GM12873 (cell line): ENCODE results near the gene HERPUD1.

Experiments used
- TF ChIP-seq, protein P1 (sequence below): IDR thresholded peaks from 2 replicates; pipeline ENCODE4 v1.5.1; 2012; ENCODE audit warnings: low read depth, mild to moderate bottlenecking, moderate library complexity, low read length, control low read depth; ENCODE audit not compliant: insufficient read depth; ENCODE audit errors: missing control alignments

HERPUD1 gene

DNA sequence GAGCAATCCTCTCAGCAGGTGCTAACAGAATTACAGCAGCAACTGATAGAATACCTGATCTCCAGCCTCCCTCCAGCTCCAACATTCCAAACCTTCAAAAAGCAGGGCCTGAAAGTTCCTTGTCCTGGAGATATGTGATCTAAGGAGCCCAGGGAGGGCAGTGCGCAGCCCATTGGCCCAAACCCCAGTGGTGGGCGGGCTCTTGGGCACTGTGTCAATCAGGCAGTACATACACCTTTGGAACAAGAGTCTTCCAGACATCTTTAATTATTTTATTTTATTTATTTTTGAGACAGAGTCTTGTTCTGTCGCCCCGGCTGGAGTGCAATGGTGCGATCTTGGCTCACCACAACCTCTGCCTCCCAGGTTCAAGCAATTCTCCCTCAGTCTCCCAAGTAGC is 42.7 kb upstream of the HERPUD1 start:
- TF ChIP-seq, protein P1, sequence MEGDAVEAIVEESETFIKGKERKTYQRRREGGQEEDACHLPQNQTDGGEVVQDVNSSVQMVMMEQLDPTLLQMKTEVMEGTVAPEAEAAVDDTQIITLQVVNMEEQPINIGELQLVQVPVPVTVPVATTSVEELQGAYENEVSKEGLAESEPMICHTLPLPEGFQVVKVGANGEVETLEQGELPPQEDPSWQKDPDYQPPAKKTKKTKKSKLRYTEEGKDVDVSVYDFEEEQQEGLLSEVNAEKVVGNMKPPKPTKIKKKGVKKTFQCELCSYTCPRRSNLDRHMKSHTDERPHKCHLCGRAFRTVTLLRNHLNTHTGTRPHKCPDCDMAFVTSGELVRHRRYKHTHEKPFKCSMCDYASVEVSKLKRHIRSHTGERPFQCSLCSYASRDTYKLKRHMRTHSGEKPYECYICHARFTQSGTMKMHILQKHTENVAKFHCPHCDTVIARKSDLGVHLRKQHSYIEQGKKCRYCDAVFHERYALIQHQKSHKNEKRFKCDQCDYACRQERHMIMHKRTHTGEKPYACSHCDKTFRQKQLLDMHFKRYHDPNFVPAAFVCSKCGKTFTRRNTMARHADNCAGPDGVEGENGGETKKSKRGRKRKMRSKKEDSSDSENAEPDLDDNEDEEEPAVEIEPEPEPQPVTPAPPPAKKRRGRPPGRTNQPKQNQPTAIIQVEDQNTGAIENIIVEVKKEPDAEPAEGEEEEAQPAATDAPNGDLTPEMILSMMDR: no peak

DNA sequence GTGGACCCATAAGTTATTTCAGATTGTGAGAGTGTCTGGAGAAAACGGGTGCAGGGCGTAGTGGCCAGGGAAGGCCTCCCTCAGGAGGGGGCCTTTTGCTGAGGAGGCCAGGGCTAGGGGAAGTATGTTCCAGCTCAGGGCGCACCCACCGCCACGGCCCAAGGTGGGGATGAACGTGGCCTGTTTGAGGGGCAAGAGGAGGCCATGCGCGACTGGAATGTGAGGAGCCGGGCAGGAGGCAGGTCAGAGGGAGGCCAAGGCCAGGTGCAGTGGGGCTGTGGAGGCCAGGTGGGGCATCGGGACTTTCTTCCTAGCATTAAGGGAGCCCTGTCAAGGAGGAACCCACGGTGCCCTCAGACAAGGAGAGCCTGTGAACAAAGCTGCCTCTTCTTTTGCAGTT is 40.3 kb upstream of the HERPUD1 start:
- TF ChIP-seq, protein P1: no peak

DNA sequence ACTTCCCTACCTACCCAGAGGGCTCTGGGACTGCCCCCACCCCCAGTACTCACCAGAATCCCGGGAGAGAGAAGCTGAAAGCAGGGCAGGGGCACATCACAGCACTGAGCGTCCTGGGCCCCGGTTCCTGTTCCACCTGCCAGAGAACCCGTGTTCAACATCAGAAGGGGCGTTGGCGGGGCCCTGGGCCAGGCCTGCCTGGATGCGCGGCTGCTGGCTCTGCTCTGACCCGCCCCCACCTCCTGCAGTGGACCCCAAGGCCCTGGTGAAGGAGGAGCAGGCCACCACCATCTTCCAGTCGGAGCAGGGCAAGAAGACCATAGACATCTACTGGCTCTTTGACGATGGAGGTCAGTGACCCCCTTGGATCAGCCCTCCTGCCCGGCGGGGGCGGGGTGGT is 39.2 kb upstream of the HERPUD1 start:
- TF ChIP-seq, protein P1: no peak

DNA sequence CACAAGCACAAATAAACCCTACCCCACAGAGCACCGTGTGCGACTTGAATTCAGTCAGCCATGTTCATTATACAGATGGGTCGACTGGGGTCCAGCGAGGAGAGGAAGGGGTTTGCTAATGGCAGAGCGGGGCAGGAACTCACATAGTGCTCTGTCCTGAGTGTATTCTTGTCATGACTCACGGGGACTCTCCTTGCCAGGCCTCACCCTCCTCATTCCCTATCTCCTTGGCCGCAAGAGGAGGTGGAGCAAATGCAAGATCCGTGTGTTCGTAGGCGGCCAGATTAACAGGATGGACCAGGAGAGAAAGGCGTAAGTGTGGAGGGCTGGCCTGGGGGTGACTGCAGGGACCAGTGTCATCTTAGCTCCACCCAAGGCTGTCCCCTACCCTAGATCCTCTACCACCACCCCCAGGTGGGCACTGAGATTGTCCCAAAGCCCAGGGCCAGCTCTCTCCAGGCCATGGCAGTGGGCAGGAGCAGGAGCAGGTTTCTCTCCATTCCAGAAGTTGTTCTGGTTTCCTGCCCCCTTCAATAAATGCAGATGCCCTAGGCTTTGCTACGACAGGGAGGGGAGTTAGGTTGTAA is 37.5 kb upstream of the HERPUD1 start:
- TF ChIP-seq, protein P1: no peak

DNA sequence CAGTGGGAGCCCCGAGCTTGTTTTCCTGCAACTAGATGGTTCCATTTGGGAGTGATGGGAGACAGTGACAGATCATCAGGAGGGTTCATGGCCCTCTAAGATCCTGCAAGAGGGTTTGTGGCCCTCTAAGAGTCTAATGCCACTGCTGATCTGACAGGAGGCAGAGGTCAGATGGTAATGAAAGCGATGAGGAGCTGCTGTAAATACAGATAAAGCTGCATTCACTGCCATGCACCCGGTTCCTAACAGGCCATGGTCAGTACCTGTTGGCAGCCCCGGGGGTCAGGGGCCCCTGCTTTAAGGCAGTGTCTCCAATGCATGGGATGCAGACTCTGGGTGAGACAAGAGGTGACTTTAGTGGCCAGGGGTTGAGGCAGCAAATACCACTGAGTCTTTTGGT is 36.1 kb upstream of the HERPUD1 start:
- TF ChIP-seq, protein P1: no peak

DNA sequence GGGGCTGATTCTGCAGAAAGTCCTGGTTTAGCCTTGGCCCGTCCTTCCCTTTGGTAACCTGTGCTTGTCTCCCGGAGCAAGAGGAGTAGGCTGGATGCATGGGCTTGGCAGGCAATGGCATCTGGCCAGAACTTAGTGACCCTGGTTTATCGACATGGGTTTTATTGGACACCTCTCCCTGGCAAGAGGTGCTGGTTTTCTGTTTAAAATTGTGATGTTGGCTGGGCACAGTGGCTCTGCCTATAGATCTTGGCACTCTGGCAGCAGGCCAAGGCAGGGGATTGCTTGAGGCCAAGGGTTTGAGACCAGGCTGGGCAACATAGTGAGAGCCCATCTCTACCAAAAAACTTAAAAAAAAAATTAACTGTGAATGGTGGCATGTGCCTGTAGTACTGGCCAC is 35.7 kb upstream of the HERPUD1 start:
- TF ChIP-seq, protein P1: no peak

DNA sequence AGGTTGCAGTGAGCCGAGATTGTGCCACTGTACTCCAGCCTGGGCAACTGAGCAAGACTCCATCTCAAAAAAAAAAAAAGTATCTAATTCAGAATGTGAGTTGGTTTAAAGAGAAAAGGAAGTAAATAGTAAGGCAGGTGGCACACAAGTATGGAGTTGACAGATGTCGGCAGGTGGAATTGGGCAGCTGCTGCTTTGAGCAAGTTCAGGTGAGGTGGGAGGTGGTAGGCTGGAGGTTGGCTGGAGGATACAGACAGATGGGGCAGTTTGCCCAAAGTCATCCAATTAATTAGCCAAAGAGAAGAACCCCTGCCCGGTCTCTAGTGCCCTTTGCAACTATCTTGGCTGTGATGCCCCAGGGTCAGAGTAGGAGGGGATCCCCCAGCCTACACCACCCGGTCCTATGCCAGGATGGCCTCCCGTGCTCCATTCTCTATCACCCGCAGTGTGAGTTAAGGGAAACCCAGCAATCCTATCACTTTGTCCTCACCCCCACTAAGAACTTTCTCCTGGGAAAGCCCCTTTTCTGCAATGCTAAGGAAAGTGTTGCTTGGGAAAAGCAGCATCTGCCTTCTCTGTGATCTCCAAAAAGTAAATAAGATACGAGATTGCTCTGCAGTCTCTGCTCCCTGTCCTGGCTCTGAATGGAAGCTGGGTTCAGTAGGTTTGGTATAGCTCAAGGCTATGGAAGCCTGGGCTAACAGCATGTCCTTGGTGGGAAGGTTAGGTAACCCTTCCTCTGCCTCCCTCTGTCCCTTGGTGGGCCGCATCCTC is 34.7 kb upstream of the HERPUD1 start:
- TF ChIP-seq, protein P1: no peak
